Calu3 (cell line): Measurements from ENCODE around the gene DSG3. TPM values are rescaled to one million over a fixed set of nuclear protein-coding genes. Genes with fewer than 3 reads are reported as not detected.

ENCODE experiments used
- BruUV-seq: library from RNA; stranded (reverse); fragments of 400-500 nt; replicated peaks from 2 replicates; lab custom pipeline; 2021; lab: Mats Ljungman, UMichigan
- CTCF ChIA-PET: fragments of 300-600 bp; sonication (Branson Sonifier 250); formaldehyde crosslinking; loops from one replicate; lab custom pipeline; 2022; ENCODE audit warnings: antibody characterized with exemption; lab: Charles Lee
- DNase-seq: peaks from one replicate; pipeline ENCODE4 v3.0.0; 2022
- H3K27ac Mint-ChIP-seq: one replicate; pipeline ENCODE4 v1.8.0; 2022; ENCODE audit warnings: mixed read lengths; ENCODE audit not compliant: unreplicated experiment
- H3K27me3 Mint-ChIP-seq: one replicate; pipeline ENCODE4 v1.8.0; 2022; ENCODE audit warnings: mixed read lengths; ENCODE audit not compliant: unreplicated experiment
- H3K36me3 Mint-ChIP-seq: one replicate; pipeline ENCODE4 v1.8.0; 2022; ENCODE audit warnings: mild to moderate bottlenecking, moderate library complexity, mixed read lengths; ENCODE audit not compliant: insufficient read depth, unreplicated experiment
- H3K4me1 Mint-ChIP-seq: one replicate; pipeline ENCODE4 v1.8.0; 2022; ENCODE audit warnings: mild to moderate bottlenecking, low read depth, mixed read lengths; ENCODE audit not compliant: unreplicated experiment
- H3K4me3 Mint-ChIP-seq: one replicate; pipeline ENCODE4 v1.8.0; 2022; ENCODE audit warnings: mild to moderate bottlenecking, low read depth, moderate library complexity, mixed read lengths; ENCODE audit not compliant: unreplicated experiment
- H3K9me3 Mint-ChIP-seq: one replicate; pipeline ENCODE4 v1.8.0; 2022; ENCODE audit warnings: low read depth, mixed read lengths; ENCODE audit not compliant: unreplicated experiment
- intact Hi-C: fragments of 100-400 bp; cut with micrococcal nuclease; formaldehyde crosslinking; loops from one replicate; pipeline ENCODE4 v1.10.0; 2022; ENCODE audit not compliant: unreplicated experiment
- total RNA-seq: library from RNA; stranded (reverse); gene quantifications from 2 replicates; pipeline ENCODE4 v1.2.3, GENCODE V29; 2022
- TF ChIP-seq, protein P1 (sequence below): fragments of 200-600 bp; IDR thresholded peaks from one replicate; pipeline ENCODE4 v1.8.0; 2022; ENCODE audit warnings: antibody characterized with exemption; ENCODE audit not compliant: unreplicated experiment

The DSG3 gene
- total RNA-seq, 1 experiment from 2014 or later, result 1.8 TPM

DNA sequence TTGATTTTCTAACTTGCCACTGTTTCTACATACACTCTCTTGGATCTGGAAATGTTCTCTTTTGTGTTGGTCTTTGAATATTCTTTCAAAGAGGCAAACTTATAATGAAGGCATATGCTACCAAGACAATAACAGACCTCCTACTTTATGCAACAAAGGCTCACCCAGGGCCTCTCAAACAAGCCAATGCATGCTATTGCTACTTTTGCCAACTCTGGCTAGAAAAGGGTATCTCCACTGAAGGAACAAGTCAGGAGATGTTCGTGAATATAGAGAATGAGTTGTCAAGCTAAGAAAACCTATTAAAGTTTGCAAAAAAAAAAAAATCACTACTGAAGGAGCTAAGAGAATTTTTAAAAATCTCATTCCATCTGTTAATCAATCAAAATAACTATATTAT, 34.5 kb downstream of the DSG3 start:
- no peak for DNase-seq
- no TSS peak for BruUV-seq
- intact Hi-C loops, result no loop called here

DNA sequence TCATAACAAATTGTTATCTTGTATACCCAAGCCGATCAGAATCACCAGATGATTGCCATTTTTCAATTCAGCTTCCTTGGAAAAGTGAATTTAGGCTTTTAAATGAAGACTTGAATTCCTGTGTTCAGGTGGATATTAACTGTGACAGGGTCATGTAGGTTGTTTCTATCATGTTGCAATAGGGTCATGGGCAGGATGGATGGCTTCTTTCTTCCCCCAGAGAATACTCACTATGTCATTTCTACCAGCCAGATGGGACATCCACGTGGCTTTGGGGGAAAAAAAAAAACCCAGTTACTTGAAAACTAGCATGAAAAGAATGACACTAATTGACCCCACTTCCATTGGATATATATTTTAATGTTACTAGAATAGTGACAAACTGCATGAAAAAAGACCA, 35.9 kb downstream of the DSG3 start:
- Mint-ChIP-seq H3K9me3 (no peaks in the 10 kb centered on the region), H3K4me1 (peaks cover 25% of the 10 kb centered on the region), H3K4me3 (no peak overlapping the region), H3K27me3 (no peaks in the 10 kb centered on the region), H3K27ac (no peak overlapping the region), H3K36me3 (peaks cover 3% of the 10 kb centered on the region)
- CTCF ChIA-PET, result no interaction called here
- TF ChIP-seq, protein P1, sequence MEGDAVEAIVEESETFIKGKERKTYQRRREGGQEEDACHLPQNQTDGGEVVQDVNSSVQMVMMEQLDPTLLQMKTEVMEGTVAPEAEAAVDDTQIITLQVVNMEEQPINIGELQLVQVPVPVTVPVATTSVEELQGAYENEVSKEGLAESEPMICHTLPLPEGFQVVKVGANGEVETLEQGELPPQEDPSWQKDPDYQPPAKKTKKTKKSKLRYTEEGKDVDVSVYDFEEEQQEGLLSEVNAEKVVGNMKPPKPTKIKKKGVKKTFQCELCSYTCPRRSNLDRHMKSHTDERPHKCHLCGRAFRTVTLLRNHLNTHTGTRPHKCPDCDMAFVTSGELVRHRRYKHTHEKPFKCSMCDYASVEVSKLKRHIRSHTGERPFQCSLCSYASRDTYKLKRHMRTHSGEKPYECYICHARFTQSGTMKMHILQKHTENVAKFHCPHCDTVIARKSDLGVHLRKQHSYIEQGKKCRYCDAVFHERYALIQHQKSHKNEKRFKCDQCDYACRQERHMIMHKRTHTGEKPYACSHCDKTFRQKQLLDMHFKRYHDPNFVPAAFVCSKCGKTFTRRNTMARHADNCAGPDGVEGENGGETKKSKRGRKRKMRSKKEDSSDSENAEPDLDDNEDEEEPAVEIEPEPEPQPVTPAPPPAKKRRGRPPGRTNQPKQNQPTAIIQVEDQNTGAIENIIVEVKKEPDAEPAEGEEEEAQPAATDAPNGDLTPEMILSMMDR, result no peak
- no TSS peak for BruUV-seq
- no peak for DNase-seq
- intact Hi-C loops, result no loop called here

More for the DNA sequence above, 34.5 kb downstream of the DSG3 start:
- Mint-ChIP-seq H3K27ac (no peak overlapping the region), H3K36me3 (no peaks in the 10 kb centered on the region), H3K9me3 (no peaks in the 10 kb centered on the region), H3K27me3 (no peaks in the 10 kb centered on the region), H3K4me3 (no peak overlapping the region), H3K4me1 (peaks cover 12% of the 10 kb centered on the region)
- TF ChIP-seq, protein P1, result no peak
- CTCF ChIA-PET, result no interaction called here

DNA sequence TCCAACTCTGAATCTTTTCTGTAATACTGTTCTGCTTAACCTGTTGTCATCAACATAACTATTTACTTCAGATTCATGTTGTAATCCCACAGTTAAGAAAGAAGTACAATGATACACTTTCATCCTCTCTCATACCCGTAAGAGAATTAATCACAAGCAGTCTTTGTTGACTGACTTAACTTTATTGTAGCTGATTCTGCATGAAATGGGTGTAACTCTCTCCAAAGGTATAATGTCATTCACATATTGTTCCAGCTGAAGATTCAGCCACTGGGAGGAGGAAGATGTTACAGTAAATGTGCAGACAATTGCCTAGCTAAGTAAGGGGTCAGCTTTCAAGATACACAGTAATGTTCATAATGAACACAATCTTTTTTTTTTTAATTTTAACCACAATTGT, 36.9 kb downstream of the DSG3 start:
- peaks cover 9% of the 10 kb centered on the region for H3K36me3 Mint-ChIP-seq
- TF ChIP-seq, protein P1, result no peak
- peaks cover 36% of the 10 kb centered on the region for H3K4me1 Mint-ChIP-seq
- intact Hi-C loops, result no loop called here
- no peaks in the 10 kb centered on the region for H3K27me3 Mint-ChIP-seq
- CTCF ChIA-PET, result no interaction called here
- DNase-seq, result no peak
- no peaks in the 10 kb centered on the region for H3K9me3 Mint-ChIP-seq
- BruUV-seq, result no TSS peak
- H3K4me3 Mint-ChIP-seq, result no peak overlapping the region
- H3K27ac Mint-ChIP-seq, result no peak overlapping the region

DNA sequence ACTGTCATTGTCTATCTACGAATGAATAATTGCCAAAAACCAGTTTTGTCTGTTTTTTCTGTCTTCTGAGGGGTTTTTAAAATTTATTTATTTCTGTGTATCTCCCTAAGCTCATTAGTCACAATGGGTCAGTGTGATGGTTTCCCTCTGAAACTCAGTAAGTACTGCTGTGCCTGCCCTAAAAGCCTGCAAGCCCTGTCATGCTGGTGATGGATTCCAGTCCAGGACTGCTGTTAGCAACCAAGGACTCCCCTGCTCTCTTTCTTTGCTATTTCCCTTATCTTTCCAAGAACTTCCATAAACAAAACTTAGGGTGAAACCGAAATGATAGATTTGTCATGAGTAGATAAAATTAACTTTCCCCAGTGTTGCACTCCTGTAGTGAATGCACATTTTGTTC, 38.6 kb downstream of the DSG3 start:
- TF ChIP-seq, protein P1, result no peak
- Mint-ChIP-seq H3K4me3 (no peak overlapping the region), H3K27ac (no peak overlapping the region), H3K4me1 (peaks cover 53% of the 10 kb centered on the region), H3K27me3 (no peaks in the 10 kb centered on the region), H3K9me3 (no peaks in the 10 kb centered on the region), H3K36me3 (peaks cover 11% of the 10 kb centered on the region)
- CTCF ChIA-PET, result interaction anchor here (0.8 kb wide), 1 partner anchor 210 kb away, joined by 4 read pairs; no protein-coding TSS in a partner anchor
- intact Hi-C loops, result loop anchor here (5.0 kb wide), 1 partner anchor 34 kb away; no protein-coding TSS in a partner anchor
- BruUV-seq, result no TSS peak
- DNase-seq, result no peak
